ENCODE data around the gene ADM.

DNA sequence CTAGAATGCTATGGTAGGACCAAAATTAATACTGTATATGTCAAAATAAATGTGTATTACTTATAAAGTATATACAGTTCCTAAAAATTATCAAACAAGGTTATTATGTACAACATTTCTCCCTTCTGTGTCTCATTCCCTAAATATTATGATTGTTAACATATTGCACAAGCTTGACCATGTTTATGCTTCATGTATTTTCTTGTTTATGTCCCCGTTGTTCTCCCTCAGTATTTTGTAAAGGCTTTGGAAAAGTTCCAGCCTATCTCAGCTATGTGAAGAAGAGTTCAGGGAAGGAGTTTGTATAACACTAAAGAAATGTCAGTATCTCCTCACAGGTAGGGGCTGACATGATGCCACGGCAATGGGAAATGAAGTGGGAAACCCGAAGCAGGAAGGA is 19.6 kb downstream of the ADM start:
- TF ChIP-seq POLR2A (IDR thresholded peaks at IDR 0.05; ENCODE audit: low read length) (no peak), MYC (IDR thresholded peaks at IDR 0.05; ENCODE audit: borderline replicate concordance, low read length) (no peak)

All from A549 (cell line).